ENCODE data around the gene BRD4. TPM values are rescaled to one million over a fixed set of nuclear protein-coding genes. Genes with fewer than 3 reads are reported as not detected.
A peak's percentile ranks its signal among the peaks of the same experiment; 100 is the strongest.

The BRD4 gene
- total RNA-seq, 4 donors from 2014 or later, result 54.8 to 111 (median 68.3) TPM

GRCh38 chr19:15256708-15257331 lies 75.5 kb downstream of the BRD4 start:
- Histone ChIP-seq H3K27me3 (no peaks in the 10 kb centered on the region), H3K36me3 (peaks cover 99% of the 10 kb centered on the region), H3K4me3 (no peak overlapping the region), H3K4me1 (peaks cover 24% of the 10 kb centered on the region), H3K9me3 (no peaks in the 10 kb centered on the region), H3K27ac (no peak overlapping the region)
- DNase-seq (ENCODE audit: low spot score in 2 of 2), result no peak
- TF ChIP-seq POLR2AphosphoS5 (IDR thresholded peaks at IDR 0.05) (no peak), POLR2A (IDR thresholded peaks at IDR 0.05) (no peak), EP300 (IDR thresholded peaks at IDR 0.05) (no peak)
- TF ChIP-seq, protein P1, sequence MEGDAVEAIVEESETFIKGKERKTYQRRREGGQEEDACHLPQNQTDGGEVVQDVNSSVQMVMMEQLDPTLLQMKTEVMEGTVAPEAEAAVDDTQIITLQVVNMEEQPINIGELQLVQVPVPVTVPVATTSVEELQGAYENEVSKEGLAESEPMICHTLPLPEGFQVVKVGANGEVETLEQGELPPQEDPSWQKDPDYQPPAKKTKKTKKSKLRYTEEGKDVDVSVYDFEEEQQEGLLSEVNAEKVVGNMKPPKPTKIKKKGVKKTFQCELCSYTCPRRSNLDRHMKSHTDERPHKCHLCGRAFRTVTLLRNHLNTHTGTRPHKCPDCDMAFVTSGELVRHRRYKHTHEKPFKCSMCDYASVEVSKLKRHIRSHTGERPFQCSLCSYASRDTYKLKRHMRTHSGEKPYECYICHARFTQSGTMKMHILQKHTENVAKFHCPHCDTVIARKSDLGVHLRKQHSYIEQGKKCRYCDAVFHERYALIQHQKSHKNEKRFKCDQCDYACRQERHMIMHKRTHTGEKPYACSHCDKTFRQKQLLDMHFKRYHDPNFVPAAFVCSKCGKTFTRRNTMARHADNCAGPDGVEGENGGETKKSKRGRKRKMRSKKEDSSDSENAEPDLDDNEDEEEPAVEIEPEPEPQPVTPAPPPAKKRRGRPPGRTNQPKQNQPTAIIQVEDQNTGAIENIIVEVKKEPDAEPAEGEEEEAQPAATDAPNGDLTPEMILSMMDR (IDR thresholded peaks at IDR 0.05), result no peak
- 89% methylated on average over 10 of the region's 22 CpGs for WGBS

DNA sequence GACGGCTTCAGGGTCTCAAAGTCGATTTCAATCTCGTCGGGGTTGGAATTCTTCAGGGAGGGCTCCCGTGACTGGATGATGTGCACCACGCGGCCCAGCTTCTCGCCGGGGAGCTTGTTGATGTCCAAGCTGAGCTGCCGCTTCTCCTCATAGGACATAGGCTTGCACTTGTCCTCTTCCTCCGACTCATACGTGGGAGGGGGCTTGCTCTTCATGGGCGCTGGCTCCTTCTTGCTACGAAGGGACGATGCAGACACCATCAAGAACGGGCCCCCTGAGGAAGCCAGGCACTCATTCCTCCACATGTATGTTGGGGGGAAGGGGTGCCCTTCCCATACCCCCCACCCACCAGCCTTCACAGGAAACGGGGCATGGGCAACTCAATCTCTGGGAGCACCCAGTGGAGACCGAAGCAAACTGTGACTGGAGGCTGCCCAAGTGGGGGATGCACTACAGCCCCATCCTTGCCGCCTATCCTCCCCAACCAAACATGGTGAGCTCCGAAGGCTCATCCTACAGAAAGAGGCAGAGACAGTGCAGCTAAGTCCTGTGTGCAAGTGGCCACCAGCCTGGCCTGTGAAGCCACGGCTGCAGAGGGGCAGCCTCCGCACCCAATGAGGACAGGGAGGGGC lies 76.9 kb downstream of the BRD4 start:
- Histone ChIP-seq H3K4me1 (peaks cover 37% of the 10 kb centered on the region), H3K27ac (no peak overlapping the region), H3K9me3 (no peaks in the 10 kb centered on the region), H3K36me3 (peaks cover 89% of the 10 kb centered on the region), H3K4me3 (no peak overlapping the region), H3K27me3 (no peaks in the 10 kb centered on the region)
- WGBS, result 91% methylated on average over 22 of the region's 22 CpGs
- no peak for DNase-seq (ENCODE audit: low spot score in 2 of 2)
- TF ChIP-seq EP300 (IDR thresholded peaks at IDR 0.05) (no peak), POLR2AphosphoS5 (IDR thresholded peaks at IDR 0.05) (no peak), POLR2A (IDR thresholded peaks at IDR 0.05) (no peak)
- TF ChIP-seq, protein P1 (IDR thresholded peaks at IDR 0.05), result no peak

GRCh38 chr19:15254547-15254946 lies 77.8 kb downstream of the BRD4 start:
- TF ChIP-seq POLR2AphosphoS5 (IDR thresholded peaks at IDR 0.05) (no peak), EP300 (IDR thresholded peaks at IDR 0.05) (no peak), POLR2A (IDR thresholded peaks at IDR 0.05) (no peak)
- TF ChIP-seq, protein P1 (IDR thresholded peaks at IDR 0.05), result no peak
- Histone ChIP-seq H3K27me3 (no peaks in the 10 kb centered on the region), H3K4me3 (no peak overlapping the region), H3K36me3 (peaks cover 80% of the 10 kb centered on the region), H3K9me3 (no peaks in the 10 kb centered on the region), H3K27ac (no peak overlapping the region), H3K4me1 (peaks cover 46% of the 10 kb centered on the region)
- WGBS, result 92% methylated on average over 9 of the region's 10 CpGs
- DNase-seq (ENCODE audit: low spot score in 2 of 2), result no peak

GRCh38 chr19:15253513-15253912 lies 78.8 kb downstream of the BRD4 start:
- 90% methylated on average over 4 of the region's 15 CpGs for WGBS
- Histone ChIP-seq H3K4me1 (peaks cover 57% of the 10 kb centered on the region), H3K4me3 (no peak overlapping the region), H3K27me3 (no peaks in the 10 kb centered on the region), H3K36me3 (peaks cover 70% of the 10 kb centered on the region), H3K27ac (peak overlapping the region; percentile 86), H3K9me3 (no peaks in the 10 kb centered on the region)
- DNase-seq (ENCODE audit: low spot score in 2 of 2), result no peak
- TF ChIP-seq POLR2A (IDR thresholded peaks at IDR 0.05) (no peak), EP300 (IDR thresholded peaks at IDR 0.05) (no peak), POLR2AphosphoS5 (IDR thresholded peaks at IDR 0.05) (no peak)
- TF ChIP-seq, protein P1 (IDR thresholded peaks at IDR 0.05), result no peak

DNA sequence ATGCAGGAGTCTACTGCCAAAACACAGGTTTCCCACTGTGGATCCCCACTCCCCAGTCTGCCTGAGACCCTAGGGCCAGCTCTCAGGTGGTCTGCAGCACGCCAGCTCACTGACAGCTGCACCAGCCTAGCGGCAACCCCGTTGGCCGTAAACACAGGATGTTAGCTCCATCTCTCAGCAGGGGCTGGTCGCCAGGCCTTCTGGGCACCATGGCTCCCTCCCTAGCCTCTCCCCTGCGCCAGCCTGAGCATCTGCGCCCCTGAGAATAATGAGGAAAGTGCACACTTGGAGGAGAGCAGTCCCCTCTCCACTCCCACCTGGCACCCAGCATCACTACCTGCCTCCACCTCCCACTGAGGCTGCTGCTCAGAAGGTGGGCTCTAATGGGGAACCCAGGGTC lies 79.3 kb downstream of the BRD4 start:
- H3K4me1 ChIP-seq, result peaks cover 61% of the 10 kb centered on the region
- no peak for DNase-seq (ENCODE audit: low spot score in 2 of 2)
- peaks cover 70% of the 10 kb centered on the region for H3K36me3 ChIP-seq
- H3K9me3 ChIP-seq, result no peaks in the 10 kb centered on the region
- H3K27ac ChIP-seq, result peak overlapping the region; percentile 86
- no peak for TF ChIP-seq POLR2A (IDR thresholded peaks at IDR 0.05)
- TF ChIP-seq EP300 (IDR thresholded peaks at IDR 0.05), result no peak
- TF ChIP-seq, protein P1 (IDR thresholded peaks at IDR 0.05), result no peak
- TF ChIP-seq POLR2AphosphoS5 (IDR thresholded peaks at IDR 0.05), result no peak
- WGBS, result 63% methylated on average over 5 of the region's 7 CpGs
- H3K4me3 ChIP-seq, result no peak overlapping the region
- H3K27me3 ChIP-seq, result no peaks in the 10 kb centered on the region

All from suprapubic skin (tissue), 4 donors.